Smooth muscle cell (in vitro differentiated cells): ENCODE measurements around the gene BPIFB6. TPM values are rescaled to one million over a fixed set of nuclear protein-coding genes. Genes with fewer than 3 reads are reported as not detected.

ENCODE experiments used
- DNase-seq: peaks from one replicate; lab custom pipeline; 2025; ENCODE audit not compliant: unreplicated experiment; lab: John Stamatoyannopoulos, UW
- H2AFZ ChIP-seq: fragments of 200-600 bp; sonication (generic); 2 replicates; pipeline ENCODE4 v1.6.0; 2016; ENCODE audit warnings: antibody characterized with exemption, low read depth, mild to moderate bottlenecking
- H3F3A ChIP-seq: fragments of 200-600 bp; sonication (generic); 2 replicates; pipeline ENCODE4 v1.6.0; 2017; ENCODE audit warnings: antibody characterized with exemption, low read depth
- H3K27ac ChIP-seq: fragments of 200-600 bp; sonication (generic); 2 replicates; pipeline ENCODE4 v1.5.1; 2016; ENCODE audit warnings: low read depth, mild to moderate bottlenecking
- H3K27me3 ChIP-seq: fragments of 200-600 bp; sonication (generic); 2 replicates; pipeline ENCODE4 v1.6.1; 2016; ENCODE audit warnings: low read depth, mild to moderate bottlenecking
- H3K36me3 ChIP-seq: fragments of 200-600 bp; sonication (generic); 2 replicates; pipeline ENCODE4 v1.5.1; 2016; ENCODE audit warnings: low read depth
- H3K4me1 ChIP-seq: fragments of 200-600 bp; sonication (generic); 2 replicates; pipeline ENCODE4 v1.5.1; 2016; ENCODE audit warnings: low read depth
- H3K4me2 ChIP-seq: fragments of 200-600 bp; sonication (generic); 2 replicates; pipeline ENCODE4 v1.6.0; 2016; ENCODE audit warnings: mild to moderate bottlenecking
- H3K4me3 ChIP-seq: fragments of 200-600 bp; sonication (generic); 2 replicates; pipeline ENCODE4 v1.5.1; 2016; ENCODE audit warnings: mild to moderate bottlenecking
- H3K79me2 ChIP-seq: fragments of 200-600 bp; sonication (generic); 2 replicates; pipeline ENCODE4 v1.6.0; 2016; ENCODE audit warnings: low read depth, mild to moderate bottlenecking
- H3K9ac ChIP-seq: fragments of 200-600 bp; sonication (generic); 2 replicates; pipeline ENCODE4 v1.6.0; 2016; ENCODE audit warnings: low read depth
- H3K9me3 ChIP-seq: fragments of 200-600 bp; sonication (generic); replicated peaks from 2 replicates; pipeline ENCODE4 v1.5.1; 2016; ENCODE audit warnings: low read depth
- H4K20me1 ChIP-seq: fragments of 200-600 bp; sonication (generic); 2 replicates; pipeline ENCODE4 v1.6.0; 2016; ENCODE audit warnings: low read depth
- CTCF ChIP-seq: fragments of 200-600 bp; sonication (generic); IDR thresholded peaks from 2 replicates; pipeline ENCODE4 v1.5.1; 2017; ENCODE audit warnings: borderline replicate concordance, mild to moderate bottlenecking, antibody characterized with exemption; ENCODE audit not compliant: insufficient read depth, poor library complexity, severe bottlenecking
- WGBS: methylation state at CpG from one replicate; pipeline ENCODE4 v1.1.7; 2016; ENCODE audit warnings: low lambda C conversion rate; 5-methylcytosine and 5-hydroxymethylcytosine counted together
- polyA plus RNA-seq: library from polyadenylated mRNA; unstranded; fragments of >200 nt; fragmentation: Nextera tagmentation; extraction: Ambion mirVana; gene quantifications from 2 replicates; pipeline ENCODE4 v1.2.1, GENCODE V29; 2016
- total RNA-seq: library from RNA; depleted of rRNA; stranded (reverse); fragments of >200 nt; gene quantifications from 2 replicates; pipeline ENCODE4 v1.2.3, GENCODE V29; 2014

BPIFB6 gene
- total and polyA plus RNA-seq, 2 experiments from 2014 or later = not detected

- no peak for DNase-seq
- Histone ChIP-seq H3K4me1 (no peaks in the 10 kb centered on the region), H3K9me3 (no peaks in the 10 kb centered on the region), H2AFZ (no peak overlapping the region), H3K79me2 (no peaks in the 10 kb centered on the region), H3K9ac (no peak overlapping the region), H3K27ac (no peak overlapping the region), H3F3A (no peaks in the 10 kb centered on the region), H3K4me3 (no peak overlapping the region), H3K27me3 (peaks cover 5% of the 10 kb centered on the region), H3K36me3 (no peaks in the 10 kb centered on the region), H4K20me1 (no peaks in the 10 kb centered on the region), H3K4me2 (no peak overlapping the region)
- 90% methylated on average over 12 of the region's 12 CpGs for WGBS
- no peak for TF ChIP-seq CTCF
Observed at GRCh38 chr20:33068251-33068939, 36.9 kb downstream of the BPIFB6 start.

DNA sequence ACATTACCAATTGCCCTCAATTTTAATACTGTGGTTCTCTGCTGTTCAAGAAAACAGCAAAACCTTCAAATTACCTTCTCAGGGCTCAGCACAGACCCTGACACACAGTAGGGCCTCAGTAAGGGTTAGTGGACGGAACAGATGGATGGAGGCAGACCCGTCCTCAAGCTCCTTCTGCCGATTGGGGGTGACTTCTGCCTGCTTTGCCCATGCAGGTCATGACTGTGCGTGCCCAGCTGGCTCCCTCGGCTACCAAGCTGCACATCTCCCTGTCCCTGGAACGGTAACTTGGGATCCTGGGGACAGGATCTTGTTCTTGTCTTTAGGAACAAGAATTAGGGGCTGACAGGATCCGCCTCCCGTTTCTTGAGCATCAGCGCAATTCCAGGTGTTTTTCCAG lies 38.2 kb downstream of the BPIFB6 start:
- Histone ChIP-seq H3K4me1 (no peaks in the 10 kb centered on the region), H2AFZ (no peak overlapping the region), H3F3A (no peaks in the 10 kb centered on the region), H3K9me3 (no peaks in the 10 kb centered on the region), H3K9ac (no peak overlapping the region), H3K4me2 (no peak overlapping the region), H3K79me2 (no peaks in the 10 kb centered on the region), H3K27ac (no peak overlapping the region), H3K36me3 (no peaks in the 10 kb centered on the region), H3K27me3 (peaks cover 5% of the 10 kb centered on the region), H4K20me1 (no peaks in the 10 kb centered on the region), H3K4me3 (no peak overlapping the region)
- no peak for TF ChIP-seq CTCF
- 92% methylated on average over 9 of the region's 9 CpGs for WGBS
- no peak for DNase-seq

GRCh38 chr20:33070111-33071053 lies 38.9 kb downstream of the BPIFB6 start:
- no peak for TF ChIP-seq CTCF

More at GRCh38 chr20:33070111-33071053, 38.9 kb downstream of the BPIFB6 start:
- Histone ChIP-seq H3K9me3 (no peaks in the 10 kb centered on the region), H3K9ac (no peak overlapping the region), H3K27ac (no peak overlapping the region), H3K4me3 (no peak overlapping the region), H3K79me2 (no peaks in the 10 kb centered on the region), H4K20me1 (no peaks in the 10 kb centered on the region), H3K36me3 (no peaks in the 10 kb centered on the region), H3K4me2 (no peak overlapping the region), H3K4me1 (no peaks in the 10 kb centered on the region), H3F3A (no peaks in the 10 kb centered on the region), H3K27me3 (peaks cover 5% of the 10 kb centered on the region), H2AFZ (no peak overlapping the region)
- 91% methylated on average over 19 of the region's 19 CpGs for WGBS
- DNase-seq = no peak
